GM23248 (cell line): Measurements from ENCODE around the gene TMEM51. TPM values are rescaled to one million over a fixed set of nuclear protein-coding genes. Genes with fewer than 3 reads are reported as not detected.
"Not testable (repeated sequence)": the region's sequence is repeated elsewhere in the genome, so short reads cannot be mapped to it uniquely, and the experiment has no call there.

Source experiments
- DNase-seq: peaks from one replicate; pipeline ENCODE4 v3.0.0-alpha.2; 2015
- H2AFZ ChIP-seq: fragments of 200-600 bp; sonication (generic); 2 replicates; pipeline ENCODE4 v1.6.1; 2016; ENCODE audit warnings: antibody characterized with exemption
- H3F3A ChIP-seq: fragments of 200-600 bp; sonication (generic); 2 replicates; pipeline ENCODE4 v1.6.1; 2016; ENCODE audit warnings: mild to moderate bottlenecking, antibody characterized with exemption, mixed run types; ENCODE audit not compliant: insufficient read depth
- H3K27ac ChIP-seq: fragments of 200-600 bp; sonication (generic); 2 replicates; pipeline ENCODE4 v1.5.1; 2016; ENCODE audit warnings: mild to moderate bottlenecking
- H3K27me3 ChIP-seq: fragments of 200-600 bp; sonication (generic); replicated peaks from 2 replicates; pipeline ENCODE4 v1.6.1; 2016; ENCODE audit warnings: mild to moderate bottlenecking; ENCODE audit not compliant: insufficient read depth
- H3K36me3 ChIP-seq: fragments of 200-600 bp; sonication (generic); 2 replicates; pipeline ENCODE4 v1.6.1; 2016; ENCODE audit warnings: low read depth, mild to moderate bottlenecking
- H3K4me1 ChIP-seq: fragments of 200-600 bp; sonication (generic); 2 replicates; pipeline ENCODE4 v1.6.1; 2016; ENCODE audit warnings: mild to moderate bottlenecking; ENCODE audit not compliant: insufficient read depth
- H3K4me2 ChIP-seq: fragments of 200-600 bp; sonication (generic); one replicate; pipeline ENCODE4 v1.6.1; 2016; ENCODE audit warnings: mild to moderate bottlenecking; ENCODE audit not compliant: unreplicated experiment
- H3K4me3 ChIP-seq: fragments of 200-600 bp; sonication (generic); 2 replicates; pipeline ENCODE4 v1.5.1; 2016; ENCODE audit warnings: mild to moderate bottlenecking
- H3K79me2 ChIP-seq: fragments of 200-600 bp; sonication (generic); 2 replicates; pipeline ENCODE4 v1.6.1; 2016; ENCODE audit warnings: mild to moderate bottlenecking; ENCODE audit not compliant: insufficient read depth
- H3K9ac ChIP-seq: fragments of 200-600 bp; sonication (generic); 2 replicates; pipeline ENCODE4 v1.6.1; 2016; ENCODE audit warnings: mild to moderate bottlenecking
- H3K9me2 ChIP-seq: fragments of 200-600 bp; sonication (generic); 2 replicates; pipeline ENCODE4 v1.6.1; 2016; ENCODE audit warnings: mixed run types, mild to moderate bottlenecking, moderate library complexity; ENCODE audit not compliant: insufficient read depth
- H3K9me3 ChIP-seq: fragments of 200-600 bp; sonication (generic); one replicate; pipeline ENCODE4 v1.6.1; 2017; ENCODE audit warnings: low read depth
- H4K20me1 ChIP-seq: fragments of 200-600 bp; sonication (generic); 2 replicates; pipeline ENCODE4 v1.6.0; 2016; ENCODE audit not compliant: insufficient read depth
- EZH2 ChIP-seq: fragments of 200-600 bp; sonication (generic); IDR thresholded peaks from 2 replicates; pipeline ENCODE4 v1.6.1; 2018; ENCODE audit warnings: antibody characterized with exemption, mild to moderate bottlenecking; ENCODE audit not compliant: insufficient read depth, poor library complexity, severe bottlenecking
- EZH2phosphoT487 ChIP-seq: fragments of 200-600 bp; sonication (generic); IDR thresholded peaks from 2 replicates; pipeline ENCODE4 v1.6.1; 2018; ENCODE audit warnings: antibody characterized with exemption, moderate library complexity, mild to moderate bottlenecking, low read depth; ENCODE audit not compliant: insufficient read depth
- WGBS, 2 experiments: methylation state at CpG; one replicate each; pipeline ENCODE4 v1.1.6; 2015 to 2017; ENCODE audit warnings: low lambda C conversion rate in 2 of 2, low coverage in 1 of 2; ENCODE audit errors: missing lambda C conversion rate in 2 of 2; 5-methylcytosine and 5-hydroxymethylcytosine counted together
- in situ Hi-C: fragments of 300-500 bp; cut with MboI; formaldehyde crosslinking; loops from 2 replicates; pipeline ENCODE4 v1.15.0; 2020
- polyA plus RNA-seq: library from polyadenylated mRNA; unstranded; fragments of >200 nt; fragmentation: Nextera tagmentation; extraction: Ambion mirVana; gene quantifications from 2 replicates; pipeline ENCODE4 v1.2.1, GENCODE V29; 2016
- total RNA-seq: library from RNA; depleted of rRNA; stranded (reverse); fragments of >200 nt; shearing (Covaris generic); gene quantifications from 2 replicates; pipeline ENCODE4 v1.2.3, GENCODE V29; 2014

TMEM51 gene
- total and polyA plus RNA-seq, 2 experiments from 2014 or later: 0.54 to 0.55 TPM

GRCh38 chr1:15132965-15133364 is 20.6 kb upstream of the TMEM51 start:
- Histone ChIP-seq H3K27ac (no peak overlapping the region), H2AFZ (no peak overlapping the region), H3K36me3 (no peaks in the 10 kb centered on the region), H3K9me2 (no peaks in the 10 kb centered on the region), H3K4me1 (no peaks in the 10 kb centered on the region), H3K4me2 (no peak overlapping the region), H3K9ac (no peak overlapping the region), H3F3A (no peaks in the 10 kb centered on the region), H3K4me3 (no peak overlapping the region), H3K79me2 (no peaks in the 10 kb centered on the region), H3K27me3 (peaks cover 24% of the 10 kb centered on the region), H3K9me3 (no peaks in the 10 kb centered on the region), H4K20me1 (no peaks in the 10 kb centered on the region)
- TF ChIP-seq EZH2 (no peak), EZH2phosphoT487 (no peak)
- 50 to 57% methylated on average over 2 of the region's 2 CpGs for WGBS, 2 experiments
- DNase-seq: no peak
- in situ Hi-C loops: loop anchor here (25.0 kb wide), 1 partner anchor 304 kb away; the partner anchor contains the start of gene CTRC

GRCh38 chr1:15134285-15134684 is 19.3 kb upstream of the TMEM51 start:
- Histone ChIP-seq H3K9ac (no peak overlapping the region), H3K9me3 (no peaks in the 10 kb centered on the region), H2AFZ (no peak overlapping the region), H3K4me3 (no peak overlapping the region), H3K4me1 (no peaks in the 10 kb centered on the region), H3K27ac (no peak overlapping the region), H3K9me2 (no peaks in the 10 kb centered on the region), H3F3A (no peaks in the 10 kb centered on the region), H3K36me3 (no peaks in the 10 kb centered on the region), H4K20me1 (no peaks in the 10 kb centered on the region), H3K4me2 (no peak overlapping the region), H3K79me2 (no peaks in the 10 kb centered on the region), H3K27me3 (peaks cover 24% of the 10 kb centered on the region)
- in situ Hi-C loops: loop anchor here (25.0 kb wide), 1 partner anchor 303 kb away; the partner anchor contains the start of gene CTRC
- TF ChIP-seq EZH2 (no peak), EZH2phosphoT487 (no peak)
- 59 to 60% methylated on average over 2 of the region's 2 CpGs for WGBS, 2 experiments
- no peak for DNase-seq

GRCh38 chr1:15135604-15136003 is 17.9 kb upstream of the TMEM51 start:
- H3K4me1 ChIP-seq, H3F3A ChIP-seq, H3K4me3 ChIP-seq, H2AFZ ChIP-seq, H3K27ac ChIP-seq, H3K36me3 ChIP-seq, H3K79me2 ChIP-seq, H3K4me2 ChIP-seq, DNase-seq, H4K20me1 ChIP-seq, H3K9me2 ChIP-seq, H3K9me3 ChIP-seq, H3K9ac ChIP-seq: not testable (repeated sequence)
- WGBS, 2 experiments: 68 to 72% methylated on average over 10 of the region's 10 CpGs
- H3K27me3 ChIP-seq: peaks cover 25% of the 10 kb centered on the region
- in situ Hi-C loops: loop anchor here (25.0 kb wide), 1 partner anchor 302 kb away; the partner anchor contains the start of gene CTRC

- Histone ChIP-seq H4K20me1 (no peaks in the 10 kb centered on the region), H3K4me1 (no peaks in the 10 kb centered on the region), H3K4me3 (no peak overlapping the region), H3F3A (no peaks in the 10 kb centered on the region), H3K36me3 (no peaks in the 10 kb centered on the region), H3K27me3 (peaks cover 22% of the 10 kb centered on the region), H3K79me2 (no peaks in the 10 kb centered on the region), H3K27ac (no peak overlapping the region), H3K4me2 (no peak overlapping the region), H3K9me2 (no peaks in the 10 kb centered on the region), H3K9ac (no peak overlapping the region), H2AFZ (no peak overlapping the region), H3K9me3 (no peaks in the 10 kb centered on the region)
- in situ Hi-C loops: loop anchor here (25.0 kb wide), 1 partner anchor 299 kb away; the partner anchor contains the start of gene CTRC
- DNase-seq: no peak
- TF ChIP-seq EZH2phosphoT487: no peak
- no peak for TF ChIP-seq EZH2
- WGBS, 2 experiments: 55 to 68% methylated on average over 5 to 6 of the region's 6 CpGs
These were observed 15.7 kb upstream of the TMEM51 start for GRCh38 chr1:15137809-15138208.
